HEK293 (cell line): ENCODE data around the gene HMG20B.
A peak's percentile ranks its signal among the peaks of the same experiment; 100 is the strongest.

ENCODE experiments used
- CTCF ChIA-PET: fragments of 350-600 bp; formaldehyde crosslinking; extraction: SDS; loops from one replicate; lab custom pipeline; 2021; ENCODE audit warnings: antibody characterized with exemption; lab: Yijun Ruan, JAX
- POLR2A ChIA-PET: fragments of 300-600 bp; formaldehyde crosslinking; extraction: SDS; loops from one replicate; lab custom pipeline; 2020; ENCODE audit warnings: antibody characterized with exemption, inconsistent platforms; lab: Yijun Ruan, JAX
- H3K27ac ChIP-seq: fragments of 200-500 bp; sonication (Bioruptor generic); 2 replicates; pipeline ENCODE4 v1.5.1; 2014; ENCODE audit warnings: low read depth, low read length, control low read depth, inconsistent platforms; ENCODE audit errors: extremely low read depth
- H3K36me3 ChIP-seq, 2 experiments: fragments of 200-500 bp in 1 of 2; sonication (Bioruptor generic) in 1 of 2; 1 replicate in 1 of 2; 2 replicates in 1 of 2; pipeline ENCODE4 v1.5.1; 2014 to 2017; ENCODE audit warnings: inconsistent platforms in 2 of 2, low read length in 2 of 2; ENCODE audit not compliant: control insufficient read depth in 2 of 2, insufficient read depth in 1 of 2
- H3K4me1 ChIP-seq: fragments of 200-500 bp; sonication (Bioruptor generic); 2 replicates; pipeline ENCODE4 v1.5.1; 2014; ENCODE audit warnings: mild to moderate bottlenecking, low read length, inconsistent platforms; ENCODE audit not compliant: control insufficient read depth, insufficient read depth
- H3K4me3 ChIP-seq: 2 replicates; pipeline ENCODE4 v1.5.1; 2011; ENCODE audit warnings: low read depth, mild to moderate bottlenecking, control low read depth, low read length, moderate library complexity
- H3K9me3 ChIP-seq: fragments of 200-500 bp; sonication (Bioruptor generic); 2 replicates; pipeline ENCODE4 v1.5.1; 2014; ENCODE audit warnings: low read depth, low read length, inconsistent platforms; ENCODE audit not compliant: control insufficient read depth, insufficient read depth
- ATF2 ChIP-seq: fragments of 450-650 bp; formaldehyde crosslinking; IDR thresholded peaks from 2 replicates; pipeline ENCODE4 v1.5.1; 2016; ENCODE audit warnings: missing biosample characterization, missing genetic modification characterization, low read depth
- BCL6B ChIP-seq: fragments of 450-650 bp; formaldehyde crosslinking; IDR thresholded peaks from 2 replicates; pipeline ENCODE4 v1.5.1; 2017; ENCODE audit warnings: missing biosample characterization, missing genetic modification characterization
- HOXA7 ChIP-seq: sonication (generic); formaldehyde crosslinking; IDR thresholded peaks from 2 replicates; pipeline ENCODE4 v1.8.1; 2022; ENCODE audit warnings: missing genetic modification reagents, borderline replicate concordance
- INSM2 ChIP-seq: fragments of 450-650 bp; formaldehyde crosslinking; IDR thresholded peaks from 2 replicates; pipeline ENCODE4 v1.5.1; 2016; ENCODE audit warnings: missing biosample characterization, missing genetic modification characterization
- KLF16 ChIP-seq: fragments of 450-650 bp; formaldehyde crosslinking; IDR thresholded peaks from 2 replicates; pipeline ENCODE4 v1.5.1; 2017; ENCODE audit warnings: missing biosample characterization, missing genetic modification characterization
- MZF1 ChIP-seq: fragments of 450-650 bp; formaldehyde crosslinking; IDR thresholded peaks from 2 replicates; pipeline ENCODE4 v1.5.1; 2017; ENCODE audit warnings: missing biosample characterization, missing genetic modification characterization, borderline replicate concordance
- PATZ1 ChIP-seq: fragments of 450-650 bp; formaldehyde crosslinking; IDR thresholded peaks from 2 replicates; pipeline ENCODE4 v1.5.1; 2016; ENCODE audit warnings: missing biosample characterization, missing genetic modification characterization
- ZFHX2 ChIP-seq: fragments of 450-650 bp; formaldehyde crosslinking; conservative IDR thresholded peaks from 2 replicates; pipeline ENCODE4 v1.5.1; 2016; ENCODE audit warnings: missing biosample characterization, missing genetic modification characterization
- ZFP41 ChIP-seq: fragments of 450-650 bp; formaldehyde crosslinking; IDR thresholded peaks from 2 replicates; pipeline ENCODE4 v1.5.1; 2016; ENCODE audit warnings: missing biosample characterization, missing genetic modification characterization, borderline replicate concordance
- ZNF10 ChIP-seq: fragments of 450-650 bp; formaldehyde crosslinking; IDR thresholded peaks from 2 replicates; pipeline ENCODE4 v1.5.1; 2017; ENCODE audit warnings: missing biosample characterization, missing genetic modification characterization
- ZNF157 ChIP-seq: fragments of 450-650 bp; formaldehyde crosslinking; IDR thresholded peaks from 2 replicates; pipeline ENCODE4 v1.5.1; 2016; ENCODE audit warnings: missing biosample characterization, missing genetic modification characterization
- ZNF280D ChIP-seq: fragments of 450-650 bp; formaldehyde crosslinking; IDR thresholded peaks from 2 replicates; pipeline ENCODE4 v1.5.1; 2016; ENCODE audit warnings: missing biosample characterization, missing genetic modification characterization
- ZNF37A ChIP-seq: fragments of 450-650 bp; IDR thresholded peaks from 2 replicates; pipeline ENCODE4 v1.5.1; 2018; ENCODE audit warnings: missing biosample characterization, missing genetic modification characterization
- ZNF391 ChIP-seq: fragments of 450-650 bp; formaldehyde crosslinking; IDR thresholded peaks from 2 replicates; pipeline ENCODE4 v1.5.1; 2016; ENCODE audit warnings: low read depth, missing biosample characterization, missing genetic modification characterization, borderline replicate concordance
- ZNF571 ChIP-seq: fragments of 450-650 bp; formaldehyde crosslinking; IDR thresholded peaks from 2 replicates; pipeline ENCODE4 v1.5.0; 2017; ENCODE audit warnings: missing biosample characterization, missing genetic modification characterization
- ZNF600 ChIP-seq: fragments of 450-650 bp; formaldehyde crosslinking; IDR thresholded peaks from 2 replicates; pipeline ENCODE4 v1.5.1; 2016; ENCODE audit warnings: missing biosample characterization, missing genetic modification characterization
- ZNF624 ChIP-seq: fragments of 450-650 bp; formaldehyde crosslinking; IDR thresholded peaks from 2 replicates; pipeline ENCODE4 v1.5.1; 2017; ENCODE audit warnings: missing biosample characterization, missing genetic modification characterization
- ZNF629 ChIP-seq: fragments of 450-650 bp; formaldehyde crosslinking; IDR thresholded peaks from 2 replicates; pipeline ENCODE4 v1.5.1; 2017; ENCODE audit warnings: missing biosample characterization, missing genetic modification characterization
- ZNF692 ChIP-seq: fragments of 450-650 bp; formaldehyde crosslinking; IDR thresholded peaks from 2 replicates; pipeline ENCODE4 v1.5.1; 2016; ENCODE audit warnings: missing biosample characterization, missing genetic modification characterization
- ZNF768 ChIP-seq: fragments of 450-650 bp; formaldehyde crosslinking; IDR thresholded peaks from 2 replicates; pipeline ENCODE4 v1.5.1; 2018; ENCODE audit warnings: missing biosample characterization, mild to moderate bottlenecking, missing genetic modification characterization
- ZNF830 ChIP-seq: fragments of 450-650 bp; IDR thresholded peaks from 2 replicates; pipeline ENCODE4 v1.5.0; 2018; ENCODE audit warnings: missing biosample characterization, missing genetic modification characterization, low read depth, mild to moderate bottlenecking, moderate library complexity

Gene HMG20B

GRCh38 chr19:3621689-3622088 is 48.9 kb downstream of the HMG20B start (continued):
- TF ChIP-seq ZNF692 (tag by site-specific recombination) (no peak), ZNF768 (no peak)

GRCh38 chr19:3622224-3622623 is 49.5 kb downstream of the HMG20B start:
- CTCF ChIA-PET = interaction anchor here (0.7 to 1.1 kb wide), 2 partner anchors 14 to 76 kb away, joined by 3 read pairs; no protein-coding TSS in a partner anchor
- TF ChIP-seq ZNF624 = no peak
- TF ChIP-seq ZNF571 = no peak
- peak; percentile 25 for TF ChIP-seq ZFHX2 (tag by site-specific recombination)
- no peak for TF ChIP-seq ZNF830 (tag by site-specific recombination)
- peak; percentile 58 for TF ChIP-seq ATF2
- TF ChIP-seq ZNF629 = 0 out of 2 replicates have a peak, but pooled peaks have one; percentile 13
- TF ChIP-seq KLF16 = no peak
- TF ChIP-seq ZNF600 (tag by site-specific recombination) = 0 out of 2 replicates have a peak, but pooled peaks have one; percentile 48
- TF ChIP-seq ZNF692 (tag by site-specific recombination) = 0 out of 2 replicates have a peak, but pooled peaks have one; percentile 24
- no peak for TF ChIP-seq ZNF10 (tag by site-specific recombination)
- Histone ChIP-seq H3K9me3 (no peaks in the 10 kb centered on the region), H3K4me1 (peaks cover 2% of the 10 kb centered on the region; the same call in 1 of the 2 replicates), H3K4me3 (no peak overlapping the region), H3K27ac (no peak overlapping the region), H3K36me3 (peaks cover 0 to 31% of the 10 kb centered on the region in 2 experiments; a peak in 2 of 3 replicates)
- POLR2A ChIA-PET = no interaction called here

- CTCF ChIA-PET = no interaction called here
- POLR2A ChIA-PET = no interaction called here
- H3K36me3 ChIP-seq = peaks cover 0 to 31% of the 10 kb centered on the region in 2 experiments; a peak in 2 of 3 replicates
- no peak for TF ChIP-seq ZFP41 (tag by site-specific recombination)
- TF ChIP-seq ZNF391 (tag by site-specific recombination) = no peak
- TF ChIP-seq ZNF157 (tag by site-specific recombination) = no peak
- no peak for TF ChIP-seq ZNF37A (tag by site-specific recombination)
- no peak for TF ChIP-seq BCL6B (tag by site-specific recombination)
- TF ChIP-seq HOXA7 (CRISPR knock-in tag) = no peak
- no peak for TF ChIP-seq MZF1 (tag by site-specific recombination)
- TF ChIP-seq PATZ1 = no peak
- TF ChIP-seq ZNF280D (tag by site-specific recombination) = no peak
- TF ChIP-seq INSM2 (tag by site-specific recombination) = no peak
Measured at GRCh38 chr19:3623716-3624115, 51.0 kb downstream of the HMG20B start.

More at GRCh38 chr19:3623716-3624115, 51.0 kb downstream of the HMG20B start:
- Histone ChIP-seq H3K27ac (no peak overlapping the region), H3K4me1 (no peaks in the 10 kb centered on the region), H3K4me3 (no peak overlapping the region), H3K9me3 (no peaks in the 10 kb centered on the region)
